Measurements from ENCODE around the gene MAP3K20.

DNA sequence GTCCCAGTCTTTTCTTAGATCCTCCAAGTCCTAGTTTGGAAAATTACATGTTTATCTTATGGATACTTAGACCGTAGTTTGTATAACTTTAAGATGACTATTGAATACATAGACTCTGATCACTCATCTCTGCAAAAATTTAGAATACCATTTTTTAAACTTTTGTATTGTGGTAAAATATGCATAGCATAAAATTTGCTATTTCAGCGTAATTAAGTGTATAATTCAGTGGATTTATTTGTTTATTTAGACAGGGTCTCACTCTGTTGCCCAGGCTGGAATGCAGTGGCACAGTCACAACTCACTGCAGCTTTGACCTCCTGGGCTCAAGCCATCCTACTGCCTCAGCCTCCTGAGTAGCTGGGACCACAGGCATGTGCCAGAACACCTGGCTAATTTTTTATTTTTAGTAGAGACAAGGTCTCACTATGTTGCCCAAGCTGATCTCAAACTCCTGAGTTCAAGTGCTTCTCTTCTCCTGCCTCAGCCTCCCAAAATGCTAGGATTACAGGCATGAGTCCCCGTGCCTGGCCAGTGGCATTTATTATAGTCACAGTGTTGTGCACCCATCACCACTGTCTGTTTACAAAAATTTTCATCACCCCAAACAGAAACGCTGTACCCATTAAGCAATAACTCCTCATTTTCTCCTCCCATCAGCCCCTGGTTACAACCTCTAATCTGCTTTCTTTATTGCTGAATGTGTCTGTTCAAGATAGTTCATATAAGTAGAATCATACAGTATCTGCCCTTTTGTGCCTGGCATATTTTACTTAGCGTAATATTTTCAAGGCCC lies 90.0 kb downstream of the MAP3K20 start:
- TF ChIP-seq, protein P1, sequence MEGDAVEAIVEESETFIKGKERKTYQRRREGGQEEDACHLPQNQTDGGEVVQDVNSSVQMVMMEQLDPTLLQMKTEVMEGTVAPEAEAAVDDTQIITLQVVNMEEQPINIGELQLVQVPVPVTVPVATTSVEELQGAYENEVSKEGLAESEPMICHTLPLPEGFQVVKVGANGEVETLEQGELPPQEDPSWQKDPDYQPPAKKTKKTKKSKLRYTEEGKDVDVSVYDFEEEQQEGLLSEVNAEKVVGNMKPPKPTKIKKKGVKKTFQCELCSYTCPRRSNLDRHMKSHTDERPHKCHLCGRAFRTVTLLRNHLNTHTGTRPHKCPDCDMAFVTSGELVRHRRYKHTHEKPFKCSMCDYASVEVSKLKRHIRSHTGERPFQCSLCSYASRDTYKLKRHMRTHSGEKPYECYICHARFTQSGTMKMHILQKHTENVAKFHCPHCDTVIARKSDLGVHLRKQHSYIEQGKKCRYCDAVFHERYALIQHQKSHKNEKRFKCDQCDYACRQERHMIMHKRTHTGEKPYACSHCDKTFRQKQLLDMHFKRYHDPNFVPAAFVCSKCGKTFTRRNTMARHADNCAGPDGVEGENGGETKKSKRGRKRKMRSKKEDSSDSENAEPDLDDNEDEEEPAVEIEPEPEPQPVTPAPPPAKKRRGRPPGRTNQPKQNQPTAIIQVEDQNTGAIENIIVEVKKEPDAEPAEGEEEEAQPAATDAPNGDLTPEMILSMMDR (conservative IDR thresholded peaks at IDR 0.05; ENCODE audit: low read depth in 2 of 2): no peak
- TF ChIP-seq, protein P2, sequence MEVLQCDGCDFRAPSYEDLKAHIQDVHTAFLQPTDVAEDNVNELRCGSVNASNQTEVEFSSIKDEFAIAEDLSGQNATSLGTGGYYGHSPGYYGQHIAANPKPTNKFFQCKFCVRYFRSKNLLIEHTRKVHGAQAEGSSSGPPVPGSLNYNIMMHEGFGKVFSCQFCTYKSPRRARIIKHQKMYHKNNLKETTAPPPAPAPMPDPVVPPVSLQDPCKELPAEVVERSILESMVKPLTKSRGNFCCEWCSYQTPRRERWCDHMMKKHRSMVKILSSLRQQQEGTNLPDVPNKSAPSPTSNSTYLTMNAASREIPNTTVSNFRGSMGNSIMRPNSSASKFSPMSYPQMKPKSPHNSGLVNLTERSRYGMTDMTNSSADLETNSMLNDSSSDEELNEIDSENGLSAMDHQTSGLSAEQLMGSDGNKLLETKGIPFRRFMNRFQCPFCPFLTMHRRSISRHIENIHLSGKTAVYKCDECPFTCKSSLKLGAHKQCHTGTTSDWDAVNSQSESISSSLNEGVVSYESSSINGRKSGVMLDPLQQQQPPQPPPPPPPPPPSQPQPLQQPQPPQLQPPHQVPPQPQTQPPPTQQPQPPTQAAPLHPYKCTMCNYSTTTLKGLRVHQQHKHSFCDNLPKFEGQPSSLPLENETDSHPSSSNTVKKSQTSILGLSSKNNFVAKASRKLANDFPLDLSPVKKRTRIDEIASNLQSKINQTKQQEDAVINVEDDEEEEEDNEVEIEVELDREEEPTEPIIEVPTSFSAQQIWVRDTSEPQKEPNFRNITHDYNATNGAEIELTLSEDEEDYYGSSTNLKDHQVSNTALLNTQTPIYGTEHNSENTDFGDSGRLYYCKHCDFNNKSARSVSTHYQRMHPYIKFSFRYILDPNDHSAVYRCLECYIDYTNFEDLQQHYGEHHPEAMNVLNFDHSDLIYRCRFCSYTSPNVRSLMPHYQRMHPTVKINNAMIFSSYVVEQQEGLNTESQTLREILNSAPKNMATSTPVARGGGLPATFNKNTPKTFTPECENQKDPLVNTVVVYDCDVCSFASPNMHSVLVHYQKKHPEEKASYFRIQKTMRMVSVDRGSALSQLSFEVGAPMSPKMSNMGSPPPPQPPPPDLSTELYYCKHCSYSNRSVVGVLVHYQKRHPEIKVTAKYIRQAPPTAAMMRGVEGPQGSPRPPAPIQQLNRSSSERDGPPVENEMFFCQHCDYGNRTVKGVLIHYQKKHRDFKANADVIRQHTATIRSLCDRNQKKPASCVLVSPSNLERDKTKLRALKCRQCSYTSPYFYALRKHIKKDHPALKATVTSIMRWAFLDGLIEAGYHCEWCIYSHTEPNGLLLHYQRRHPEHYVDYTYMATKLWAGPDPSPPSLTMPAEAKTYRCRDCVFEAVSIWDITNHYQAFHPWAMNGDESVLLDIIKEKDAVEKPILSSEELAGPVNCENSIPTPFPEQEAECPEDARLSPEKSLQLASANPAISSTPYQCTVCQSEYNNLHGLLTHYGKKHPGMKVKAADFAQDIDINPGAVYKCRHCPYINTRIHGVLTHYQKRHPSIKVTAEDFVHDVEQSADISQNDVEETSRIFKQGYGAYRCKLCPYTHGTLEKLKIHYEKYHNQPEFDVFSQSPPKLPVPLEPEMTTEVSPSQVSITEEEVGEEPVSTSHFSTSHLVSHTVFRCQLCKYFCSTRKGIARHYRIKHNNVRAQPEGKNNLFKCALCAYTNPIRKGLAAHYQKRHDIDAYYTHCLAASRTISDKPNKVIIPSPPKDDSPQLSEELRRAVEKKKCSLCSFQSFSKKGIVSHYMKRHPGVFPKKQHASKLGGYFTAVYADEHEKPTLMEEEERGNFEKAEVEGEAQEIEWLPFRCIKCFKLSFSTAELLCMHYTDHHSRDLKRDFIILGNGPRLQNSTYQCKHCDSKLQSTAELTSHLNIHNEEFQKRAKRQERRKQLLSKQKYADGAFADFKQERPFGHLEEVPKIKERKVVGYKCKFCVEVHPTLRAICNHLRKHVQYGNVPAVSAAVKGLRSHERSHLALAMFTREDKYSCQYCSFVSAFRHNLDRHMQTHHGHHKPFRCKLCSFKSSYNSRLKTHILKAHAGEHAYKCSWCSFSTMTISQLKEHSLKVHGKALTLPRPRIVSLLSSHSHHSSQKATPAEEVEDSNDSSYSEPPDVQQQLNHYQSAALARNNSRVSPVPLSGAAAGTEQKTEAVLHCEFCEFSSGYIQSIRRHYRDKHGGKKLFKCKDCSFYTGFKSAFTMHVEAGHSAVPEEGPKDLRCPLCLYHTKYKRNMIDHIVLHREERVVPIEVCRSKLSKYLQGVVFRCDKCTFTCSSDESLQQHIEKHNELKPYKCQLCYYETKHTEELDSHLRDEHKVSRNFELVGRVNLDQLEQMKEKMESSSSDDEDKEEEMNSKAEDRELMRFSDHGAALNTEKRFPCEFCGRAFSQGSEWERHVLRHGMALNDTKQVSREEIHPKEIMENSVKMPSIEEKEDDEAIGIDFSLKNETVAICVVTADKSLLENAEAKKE (CRISPR knock-in tag; IDR thresholded peaks at IDR 0.05): no peak
- no peak for TF ChIP-seq POLR2AphosphoS5 (IDR thresholded peaks at IDR 0.05; ENCODE audit: low read depth)
